SU-DHL-6 (cell line): ENCODE data around the gene DUSP9.

Experiments
- CTCF ChIP-seq: fragments of 200-600 bp; sonication (generic); IDR thresholded peaks from one replicate; pipeline ENCODE4 v1.5.1; 2017; ENCODE audit warnings: antibody characterized with exemption, mild to moderate bottlenecking, low read length, moderate library complexity; ENCODE audit not compliant: insufficient read depth, poor library complexity, severe bottlenecking
- EZH2phosphoT487 ChIP-seq: fragments of 200-600 bp; sonication (generic), shearing (Covaris generic); conservative IDR thresholded peaks from 2 replicates; pipeline ENCODE4 v1.6.1; 2018; ENCODE audit warnings: mild to moderate bottlenecking, antibody characterized with exemption, low read length, moderate library complexity, mixed read lengths

- TF ChIP-seq CTCF (no peak), EZH2phosphoT487 (no peak)
Measured at GRCh38 chrX:153644356-153645125, 2.5 kb upstream of the DUSP9 start.
